Endothelial cell of umbilical vein (primary cell): Measurements from ENCODE around the gene PLAGL2.

Experiments used
- CTCF ChIP-seq, 2 donors: IDR thresholded peaks; 1 replicate in 1 of 2; 2 replicates in 1 of 2; pipeline ENCODE4 v1.5.1; 2011; ENCODE audit warnings: low read length in 2 of 2, mild to moderate bottlenecking in 2 of 2, moderate library complexity in 2 of 2, control low read depth in 1 of 2, inconsistent platforms in 1 of 2, low read depth in 1 of 2; ENCODE audit not compliant: insufficient read depth in 1 of 2; ENCODE audit errors: extremely low read depth in 1 of 2
- EZH2 ChIP-seq: IDR thresholded peaks from 2 replicates; pipeline ENCODE4 v1.6.1; 2012; ENCODE audit warnings: borderline replicate concordance, low read depth, mild to moderate bottlenecking, moderate library complexity, low read length, inconsistent platforms; ENCODE audit not compliant: severe bottlenecking
- FOS ChIP-seq: IDR thresholded peaks from 2 replicates; pipeline ENCODE4 v1.6.1; 2011; ENCODE audit warnings: mild to moderate bottlenecking, low read length, moderate library complexity, borderline replicate concordance; ENCODE audit not compliant: insufficient read depth
- JUN ChIP-seq: IDR thresholded peaks from 2 replicates; pipeline ENCODE4 v1.6.1; 2011; ENCODE audit warnings: borderline replicate concordance, low read depth; ENCODE audit not compliant: insufficient read length, insufficient read depth
- MYC ChIP-seq: IDR thresholded peaks from one replicate; pipeline ENCODE4 v1.6.1; 2011; ENCODE audit warnings: mild to moderate bottlenecking, low read depth, low read length
- POLR2A ChIP-seq: IDR thresholded peaks from 2 replicates; pipeline ENCODE4 v1.6.1; 2012; ENCODE audit warnings: low read depth, mild to moderate bottlenecking, control low read depth, low read length
- POLR2AphosphoS5 ChIP-seq: IDR thresholded peaks from 2 replicates; pipeline ENCODE4 v1.6.1; 2012; ENCODE audit warnings: low read depth, mild to moderate bottlenecking, control low read depth, low read length, moderate library complexity; ENCODE audit not compliant: insufficient read depth

GRCh38 chr20:32189123-32189410, 18.5 kb downstream of the PLAGL2 start:
- TF ChIP-seq POLR2A: no peak
- no peak for TF ChIP-seq CTCF (IDR thresholded peaks at IDR 0.05; ENCODE audit: extremely low read depth in 1 of 2, insufficient read depth in 1 of 2, low read depth in 1 of 2, low read length in 2 of 2)
- no peak for TF ChIP-seq MYC
- no peak for TF ChIP-seq POLR2AphosphoS5
- no peak for TF ChIP-seq JUN
- TF ChIP-seq FOS: no peak
- TF ChIP-seq EZH2: no peak
